ELR (cell line): ENCODE results near the gene ATXN2.
"Not testable (repeated sequence)": the region's sequence is repeated elsewhere in the genome, so short reads cannot be mapped to it uniquely, and the experiment has no call there.

Experiments
- DNase-seq: peaks from one replicate; pipeline ENCODE4 v3.0.0-alpha.2; 2015; ENCODE audit warnings: low read depth

ATXN2 gene

DNA sequence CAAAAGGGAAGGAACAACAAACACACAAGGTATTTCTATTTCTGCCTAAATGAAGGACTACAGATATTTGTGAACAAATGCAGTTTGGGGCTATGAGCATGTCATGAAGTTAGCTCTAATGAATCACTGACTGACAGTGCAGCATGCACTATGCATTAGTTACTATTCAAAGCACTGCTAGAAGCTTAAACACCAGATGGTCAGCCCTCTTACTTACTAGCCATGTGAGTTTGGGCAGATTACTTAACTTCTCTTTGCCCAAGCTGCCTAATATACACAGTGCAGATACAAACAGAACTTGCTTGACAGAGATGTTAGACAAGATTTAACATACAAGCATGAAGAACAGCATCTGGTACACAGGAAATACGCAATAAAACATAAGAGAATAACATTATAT is 96.0 kb downstream of the ATXN2 start:
- DNase-seq, result peak; percentile 3

DNA sequence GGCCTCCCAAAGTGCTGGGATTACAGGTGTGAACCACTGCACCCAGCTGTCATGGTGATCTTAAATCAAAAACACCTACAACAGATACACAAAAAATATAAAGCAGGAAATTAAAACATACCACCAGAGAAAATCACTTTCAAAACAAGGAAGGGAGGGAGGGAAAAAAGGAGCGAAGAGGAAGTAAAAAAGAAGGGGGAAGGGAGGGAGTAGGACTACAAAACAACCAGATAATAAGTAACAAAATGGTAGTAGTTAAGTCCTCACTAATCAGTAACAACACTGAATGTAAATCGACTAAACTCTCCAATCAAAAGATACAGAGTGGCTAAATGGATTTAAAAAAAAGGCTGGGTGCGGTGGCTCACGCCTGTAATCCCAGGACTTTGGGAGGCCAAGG is 104.4 kb downstream of the ATXN2 start:
- DNase-seq, result no peak

DNA sequence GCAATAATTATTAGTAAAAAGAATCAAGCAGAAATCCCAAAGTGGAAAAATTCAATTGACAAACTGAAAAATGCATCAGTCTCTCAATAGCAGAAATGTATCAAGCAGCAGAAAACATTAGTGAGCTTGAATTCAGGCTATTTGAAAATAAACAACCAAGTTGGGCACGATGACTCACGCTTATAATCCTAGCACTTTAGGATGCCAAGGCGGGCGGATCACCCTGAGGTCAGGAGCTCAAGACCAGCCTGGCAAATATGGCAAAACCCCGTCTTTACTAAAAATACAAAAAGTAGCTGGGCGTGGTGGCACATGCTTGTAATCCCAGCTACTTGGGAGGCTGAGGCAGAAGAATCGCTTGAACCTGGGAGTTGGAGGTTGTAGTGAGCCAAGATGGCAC is 106.1 kb downstream of the ATXN2 start:
- DNase-seq, result peak; percentile 74

DNA sequence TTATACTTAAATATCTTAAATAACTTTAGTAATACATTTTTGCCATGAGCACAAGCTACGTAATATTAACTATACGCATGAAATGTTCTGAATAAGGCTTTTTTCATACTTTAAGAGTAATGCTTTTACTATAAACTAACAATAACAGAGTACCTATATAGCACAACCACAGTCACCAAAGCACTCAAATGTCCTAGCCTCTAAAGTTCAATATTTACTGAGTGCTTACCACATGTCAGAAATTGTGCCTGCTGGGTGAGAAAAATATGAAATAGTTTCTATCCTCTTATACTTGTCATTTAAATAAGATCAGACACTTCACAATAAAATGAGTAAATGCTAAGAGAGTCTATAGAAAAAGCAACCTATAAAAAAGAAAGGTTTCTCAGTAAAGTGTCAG is 110.3 kb downstream of the ATXN2 start:
- no peak for DNase-seq

DNA sequence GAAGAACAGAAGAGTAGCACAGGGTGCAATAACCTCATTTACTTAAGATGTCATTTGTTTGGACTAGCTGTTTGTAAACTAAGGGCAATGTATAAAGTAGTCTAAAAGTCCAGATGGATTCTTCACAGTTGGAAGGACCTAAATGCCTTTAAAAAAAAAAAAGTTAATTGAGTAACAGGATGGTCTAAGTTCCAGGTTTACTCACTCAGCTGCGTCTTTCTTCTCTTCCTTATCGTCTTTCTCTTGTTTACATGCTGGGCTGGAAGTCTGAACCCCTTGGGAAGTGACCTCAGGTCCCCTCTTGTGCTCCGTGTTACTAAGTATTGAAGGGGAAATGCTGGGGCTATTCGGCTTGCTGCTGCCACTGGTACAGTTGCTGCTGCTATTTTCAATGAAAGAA is 110.8 kb downstream of the ATXN2 start:
- no peak for DNase-seq

DNA sequence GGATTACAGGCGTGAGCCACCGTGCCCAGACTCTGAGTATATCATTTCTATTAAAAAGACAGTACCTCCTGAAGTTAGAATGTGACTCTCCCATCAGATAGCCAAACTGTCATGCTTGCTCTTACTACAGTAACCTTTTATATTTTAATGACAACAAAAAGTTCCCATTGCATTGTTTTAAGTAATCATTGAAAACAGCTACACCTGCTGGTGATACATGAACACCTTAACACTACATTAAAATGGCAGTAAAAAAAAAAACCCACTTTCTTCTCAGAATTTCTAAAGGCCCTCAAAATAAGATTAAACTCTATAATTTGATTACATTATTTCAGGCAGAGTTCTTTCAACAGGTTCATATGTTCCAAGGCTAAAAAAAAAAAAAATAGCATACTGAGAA is 116.7 kb downstream of the ATXN2 start:
- peak; percentile 22 for DNase-seq

DNA sequence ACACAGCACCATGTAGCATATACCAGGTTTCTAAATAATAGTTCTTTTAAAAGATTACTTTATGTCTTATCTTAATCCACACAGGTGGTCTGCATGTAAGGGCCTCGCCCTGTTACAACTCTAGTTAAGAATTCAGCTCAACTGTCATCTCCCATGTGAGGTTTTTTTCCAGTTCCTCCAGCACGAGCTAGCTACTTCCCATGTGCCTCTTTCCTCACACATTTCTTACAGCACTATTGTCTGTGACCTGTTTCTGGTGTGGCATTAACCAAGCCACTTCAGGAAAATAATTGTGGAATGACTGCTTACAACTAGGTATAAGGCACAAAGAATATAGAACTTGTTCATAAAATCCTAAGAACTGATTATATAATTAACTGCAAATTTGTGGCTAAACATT is 127.9 kb downstream of the ATXN2 start:
- DNase-seq, result no peak

DNA sequence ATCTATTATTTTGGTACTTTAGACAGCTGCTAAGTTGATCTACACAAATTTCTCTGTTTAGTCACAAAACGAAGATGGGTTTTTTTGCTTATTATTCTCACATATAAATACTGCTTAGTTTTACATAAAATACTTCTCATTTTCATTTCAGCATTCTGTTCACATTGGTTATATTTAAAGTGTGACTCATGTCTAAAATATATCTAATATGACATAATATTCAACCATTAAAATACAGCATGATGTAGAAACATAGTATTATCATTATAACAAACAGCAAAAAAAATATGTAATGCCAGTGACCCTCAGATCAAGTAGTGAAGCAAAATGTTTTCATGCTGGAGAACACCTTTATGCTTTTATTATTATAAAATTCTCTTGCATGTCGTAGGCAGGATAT is 129.7 kb downstream of the ATXN2 start:
- DNase-seq, result peak; percentile 42

DNA sequence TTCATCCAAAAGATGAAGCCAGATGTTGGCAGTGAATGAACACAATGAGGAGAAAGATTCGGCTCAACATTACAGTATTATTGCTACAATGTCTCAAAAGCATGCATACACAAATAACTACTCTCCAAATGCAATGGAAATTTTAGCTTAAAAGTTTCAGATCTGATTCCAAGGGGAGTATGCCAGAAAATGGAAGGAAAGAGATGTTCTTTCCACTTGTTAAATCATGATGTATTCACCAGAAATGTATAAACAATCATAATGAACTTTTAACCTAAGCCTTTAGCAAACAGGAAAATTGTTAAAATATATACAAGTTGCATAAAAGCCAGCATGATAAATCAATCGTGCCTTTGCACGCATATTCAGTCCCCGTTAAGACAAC is 131.3 kb downstream of the ATXN2 start:
- DNase-seq, result peak; percentile 46

DNA sequence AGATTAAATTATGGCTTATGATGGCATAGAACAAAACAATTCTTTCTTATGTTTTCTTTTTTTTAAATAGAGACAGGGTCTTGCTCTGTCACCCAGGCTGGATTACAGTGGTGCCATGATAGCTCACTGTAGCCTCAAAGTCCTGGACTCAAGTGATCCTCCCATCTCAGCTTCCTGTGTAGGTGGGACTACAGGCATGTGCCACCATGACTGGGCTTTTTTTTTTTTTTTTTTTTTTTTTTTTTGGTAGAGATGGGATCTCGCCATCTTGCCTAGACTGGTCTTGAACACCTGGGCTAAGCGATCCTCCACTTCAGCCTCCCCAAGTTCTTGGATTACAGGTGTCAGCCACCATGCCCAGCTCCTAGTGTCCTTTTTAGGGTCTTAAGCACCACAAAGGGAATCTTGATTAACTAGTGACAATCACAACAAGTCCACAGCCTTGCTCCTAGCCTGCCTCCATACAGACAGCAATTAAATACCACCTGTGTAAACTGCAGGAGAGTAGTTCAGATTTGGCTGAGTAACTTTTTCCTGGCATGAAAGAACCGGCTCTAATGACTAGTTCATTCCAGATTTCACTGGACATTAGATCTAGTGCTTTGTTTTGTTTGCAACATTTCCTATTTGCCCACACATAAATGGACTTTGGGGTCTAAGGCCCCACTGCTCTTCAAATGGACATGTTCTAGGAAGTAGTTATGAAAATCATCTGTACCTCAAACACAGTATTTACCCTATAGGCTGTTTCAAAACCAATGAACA is 131.8 kb downstream of the ATXN2 start:
- DNase-seq, result no peak

DNA sequence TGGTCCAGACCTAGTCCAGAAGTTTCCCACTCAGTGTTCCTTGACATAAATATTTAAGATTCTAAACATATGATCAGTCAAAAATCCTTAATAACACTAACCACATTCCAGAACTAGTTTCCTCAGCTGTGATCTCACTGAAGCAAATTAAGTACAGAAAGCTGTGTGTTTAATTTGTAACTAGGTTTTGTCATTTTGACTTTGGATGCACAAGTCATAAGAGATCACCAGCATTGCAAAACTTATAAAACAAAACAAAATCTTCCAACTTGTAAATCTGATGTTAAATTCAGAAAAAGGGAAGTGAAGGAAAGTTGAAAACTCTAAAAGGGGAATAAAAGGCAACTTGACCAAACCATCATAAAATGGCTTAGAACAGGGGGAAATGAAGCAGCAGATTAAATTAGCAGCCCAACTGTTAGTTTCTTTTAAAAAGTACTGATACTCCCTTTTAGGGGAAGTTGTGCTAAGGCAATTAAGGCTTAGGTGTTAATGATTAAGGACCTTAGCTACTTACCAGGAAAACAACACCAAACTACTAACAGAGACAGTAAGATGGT is 136.8 kb downstream of the ATXN2 start:
- DNase-seq, result no peak

DNA sequence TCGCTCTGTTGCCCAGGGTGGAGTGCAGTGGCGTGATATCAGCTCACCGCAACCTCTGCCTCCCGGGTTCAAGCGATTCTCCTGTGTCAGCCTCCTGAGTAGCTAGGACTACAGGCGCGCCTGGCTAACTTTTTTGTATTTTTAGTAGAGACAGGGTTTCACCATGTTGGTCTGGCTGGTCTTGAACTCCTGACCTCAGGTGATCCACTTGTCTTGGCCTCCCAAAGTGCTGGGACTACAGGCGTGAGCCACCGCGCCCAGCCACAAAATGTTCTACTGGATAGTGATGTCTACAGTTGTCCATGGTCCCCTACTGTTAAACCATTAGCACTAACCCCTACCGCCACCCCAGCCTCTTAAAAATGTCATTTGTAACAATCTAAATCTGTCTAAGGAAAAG is 139.0 kb downstream of the ATXN2 start:
- DNase-seq, result not testable (repeated sequence)

DNA sequence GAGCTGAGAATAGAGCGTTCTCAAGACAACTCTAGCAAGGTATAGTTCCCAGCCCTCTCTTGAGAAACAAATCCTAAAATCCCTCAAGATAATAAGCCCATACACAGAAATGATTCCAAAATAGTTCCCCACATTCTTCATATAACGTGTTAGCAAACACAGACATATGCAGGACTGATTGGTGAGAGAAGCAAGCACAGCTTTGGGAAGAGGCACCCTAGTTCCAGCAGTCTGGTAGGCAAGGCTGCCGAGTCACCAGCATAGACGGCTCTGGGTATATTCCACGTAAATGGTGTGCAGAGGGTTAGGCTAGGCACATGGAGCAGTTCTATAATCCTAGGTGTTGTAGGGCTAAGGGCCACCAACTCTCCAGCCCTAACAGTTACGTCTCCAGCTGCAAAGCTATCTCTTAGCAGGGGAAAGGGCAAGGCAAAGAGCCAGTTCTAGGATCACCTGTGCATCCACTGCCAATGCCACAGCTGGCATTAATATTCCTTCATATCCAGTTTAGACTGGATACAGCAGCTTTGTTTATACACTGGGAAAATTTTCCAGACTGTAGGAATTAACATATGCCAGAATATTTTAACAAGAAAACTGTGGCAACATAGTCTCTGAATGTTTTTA is 140.5 kb downstream of the ATXN2 start:
- DNase-seq, result no peak

DNA sequence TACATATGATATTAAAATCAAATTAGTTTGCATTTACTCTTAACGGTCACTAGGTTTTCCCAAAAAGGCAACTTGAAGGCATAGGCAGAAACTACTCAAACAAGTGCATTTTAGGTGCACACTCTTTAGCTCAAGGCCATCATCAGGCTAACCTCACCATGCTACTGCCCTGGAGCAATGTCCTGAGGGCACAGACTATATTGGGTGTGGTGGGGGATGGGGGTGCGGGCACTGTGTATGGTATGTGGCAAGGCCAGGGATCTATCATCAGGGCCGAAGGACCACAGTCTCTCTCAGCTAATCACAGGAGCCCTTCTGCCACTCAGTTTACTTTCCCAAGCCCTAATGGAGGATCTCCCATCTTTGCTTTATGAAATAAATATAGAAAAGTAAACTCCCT is 141.5 kb downstream of the ATXN2 start:
- DNase-seq, result no peak

DNA sequence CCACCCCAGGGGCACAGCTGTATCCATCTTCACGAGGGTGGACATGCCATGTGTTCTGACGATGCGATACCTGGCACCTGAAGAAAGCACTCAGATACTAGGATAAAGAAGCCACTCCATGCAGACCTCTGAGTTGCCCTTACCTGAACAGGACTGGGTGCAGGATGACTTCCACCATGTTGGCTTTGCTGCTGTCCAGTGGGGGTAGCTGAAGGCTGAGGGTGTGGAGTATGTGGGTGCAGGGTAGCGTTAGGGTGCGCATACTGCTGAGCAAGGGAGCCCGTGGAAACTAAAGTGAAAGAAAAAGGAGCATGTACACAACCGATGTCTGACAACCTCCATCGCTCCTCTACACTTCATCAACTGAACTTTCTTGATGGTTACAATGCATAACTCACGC is 142.0 kb downstream of the ATXN2 start:
- DNase-seq, result no peak

DNA sequence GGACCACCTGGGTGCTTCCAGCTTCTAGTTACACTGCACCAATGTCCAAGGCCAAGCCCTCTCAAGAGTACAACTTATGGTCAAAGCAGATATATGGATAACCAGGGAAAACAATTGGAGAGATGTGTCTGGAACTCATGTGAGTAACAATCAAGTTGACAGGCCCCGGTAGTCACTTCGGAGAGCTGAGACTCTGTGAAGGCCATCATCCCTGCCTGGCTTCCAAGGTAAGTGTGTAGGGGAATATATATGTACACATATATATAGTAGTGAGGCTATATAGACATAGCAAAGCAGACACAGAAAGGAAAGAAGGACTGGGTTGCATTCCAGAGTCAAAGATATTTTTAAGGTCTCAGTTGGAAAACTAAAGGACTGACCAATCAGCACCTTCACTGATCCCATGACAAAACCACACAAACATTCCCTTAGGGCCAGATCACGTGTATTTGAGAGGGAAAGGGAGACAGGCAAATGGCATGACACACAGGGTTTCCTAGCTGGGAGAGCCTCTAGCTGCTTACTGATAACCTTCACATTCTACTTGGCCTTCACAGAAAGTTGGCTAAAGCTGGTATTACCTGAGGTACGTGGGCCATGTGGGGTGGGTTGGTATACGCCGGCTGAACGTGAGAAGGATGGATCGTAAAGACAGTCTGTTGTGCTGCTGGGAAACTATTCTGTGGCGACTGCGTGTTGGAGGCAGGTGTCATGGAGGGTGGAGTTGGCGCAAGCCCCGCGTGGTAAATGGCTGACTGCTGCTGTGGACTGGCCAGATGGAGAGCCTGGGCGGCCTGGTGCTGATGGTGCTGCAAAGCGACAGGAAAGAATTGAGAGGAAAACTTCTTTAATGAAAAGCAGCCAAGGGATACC is 143.4 kb downstream of the ATXN2 start:
- peak; percentile 75 for DNase-seq

DNA sequence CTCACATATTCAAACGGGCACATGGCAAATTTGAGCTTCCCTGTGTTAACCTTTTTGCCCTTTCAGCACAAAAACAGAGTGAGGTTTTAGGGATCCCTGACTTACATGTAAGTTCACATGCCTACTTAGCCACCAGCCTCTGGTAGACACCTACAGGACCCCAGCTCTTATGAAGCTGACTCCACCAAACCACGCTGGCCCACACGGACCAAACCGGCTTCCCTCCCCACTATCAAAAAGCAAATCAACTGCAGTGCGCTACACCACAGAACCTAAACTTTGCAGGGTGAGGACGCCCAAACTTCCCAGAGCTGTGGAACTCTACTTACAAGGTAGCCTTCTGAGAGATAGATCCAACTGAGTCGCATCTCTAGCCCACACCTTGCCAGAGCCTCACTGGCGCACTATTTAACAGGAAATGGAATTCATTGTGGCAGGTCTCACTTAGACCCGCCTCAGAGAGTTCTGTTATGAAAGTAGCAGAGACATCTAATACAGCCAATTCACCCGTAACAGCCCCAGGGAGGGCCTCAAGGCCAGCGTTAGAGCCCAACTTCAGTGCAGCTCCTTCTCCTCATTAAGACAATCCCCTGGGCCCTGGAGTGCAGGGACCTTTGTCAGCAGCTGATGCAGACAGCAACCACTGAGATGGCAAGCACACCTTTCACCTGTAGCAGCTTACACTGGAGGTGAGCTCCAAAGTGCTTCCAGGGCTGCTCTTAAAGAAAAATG is 144.2 kb downstream of the ATXN2 start:
- DNase-seq, result no peak

DNA sequence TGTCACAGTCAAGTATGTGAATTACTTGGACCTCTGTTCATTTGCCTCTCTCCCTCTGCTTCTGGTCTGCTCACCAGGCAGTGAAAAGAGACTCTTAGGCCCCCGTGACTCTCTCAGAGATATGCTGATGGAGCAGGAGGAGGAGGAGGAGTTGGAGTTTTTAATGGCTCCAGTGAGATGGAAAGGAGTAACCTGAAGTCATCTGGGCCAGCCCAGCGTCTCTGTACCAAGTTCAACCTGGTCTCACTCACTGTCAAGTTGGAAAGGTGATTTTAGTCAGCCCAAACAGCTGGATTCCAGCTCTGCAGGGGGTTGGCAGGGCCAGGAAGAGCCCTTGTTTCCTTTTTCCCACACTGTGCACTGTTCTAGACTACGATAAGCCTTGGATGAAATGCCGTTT is 144.8 kb downstream of the ATXN2 start:
- no peak for DNase-seq

DNA sequence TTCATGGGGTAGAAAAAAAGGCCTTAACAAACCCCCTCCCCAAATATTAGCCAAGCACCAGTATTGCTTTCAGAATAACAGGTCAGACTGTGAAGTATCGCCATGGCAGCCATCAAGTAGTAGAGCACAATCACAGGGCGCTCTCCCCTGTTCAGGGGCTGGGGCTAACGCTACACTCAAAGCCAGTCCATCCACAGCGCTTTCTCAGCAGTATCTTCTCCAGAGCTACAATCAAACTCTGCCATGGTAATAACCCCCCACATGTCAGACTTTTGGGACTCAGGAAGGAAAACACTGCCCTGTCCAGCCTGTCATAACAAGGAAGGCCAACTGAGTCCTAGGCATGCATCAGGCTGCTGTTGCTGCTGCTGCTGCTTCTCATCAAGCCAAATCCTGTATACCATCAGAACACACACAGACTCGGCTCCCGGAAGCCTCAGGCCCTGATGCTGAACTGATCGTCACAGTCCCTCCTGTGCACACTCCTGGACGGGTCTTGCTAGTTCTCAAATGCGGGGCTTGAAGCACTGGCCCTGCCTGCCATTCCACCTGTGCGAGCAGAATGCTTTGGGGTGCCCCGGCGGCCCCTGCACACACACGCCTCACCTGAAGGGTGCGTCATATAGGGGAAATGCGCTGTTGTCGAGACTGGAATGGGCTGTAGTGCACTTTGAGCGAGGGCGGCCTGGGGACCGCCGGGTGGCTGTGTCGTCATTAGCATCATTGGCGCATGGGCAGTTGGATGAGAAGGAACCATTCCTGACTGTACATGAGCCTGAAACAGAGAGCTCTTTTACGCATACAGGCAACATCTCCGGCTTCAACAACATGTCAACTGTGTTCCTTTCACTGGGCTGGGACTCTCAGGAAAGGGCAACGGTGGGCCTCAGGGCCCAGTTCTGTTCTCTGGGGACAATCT is 145.8 kb downstream of the ATXN2 start:
- DNase-seq, result no peak

DNA sequence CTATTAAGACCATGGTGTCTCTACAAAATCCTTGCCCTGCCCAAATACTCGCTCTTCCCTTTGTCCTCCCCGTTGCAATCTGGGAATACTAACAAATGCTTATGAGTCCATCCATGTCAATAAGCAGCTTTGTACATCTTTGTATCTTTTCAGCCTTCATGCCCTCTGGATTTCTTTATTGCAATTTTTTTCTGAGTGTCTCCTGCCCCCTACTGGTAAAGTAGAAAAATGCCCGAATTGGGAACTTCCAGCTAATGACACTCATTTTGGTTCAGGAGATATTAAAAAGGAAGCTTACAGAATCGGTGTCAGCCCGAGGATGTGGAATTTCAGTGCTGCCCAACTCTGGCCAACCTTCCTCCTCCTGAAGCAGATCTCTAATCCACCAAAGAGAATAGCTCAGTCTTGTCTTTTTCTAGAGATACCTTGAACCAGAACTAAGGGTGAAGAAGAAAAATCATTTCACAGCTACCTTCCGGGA is 147.4 kb downstream of the ATXN2 start:
- DNase-seq, result peak; percentile 74

DNA sequence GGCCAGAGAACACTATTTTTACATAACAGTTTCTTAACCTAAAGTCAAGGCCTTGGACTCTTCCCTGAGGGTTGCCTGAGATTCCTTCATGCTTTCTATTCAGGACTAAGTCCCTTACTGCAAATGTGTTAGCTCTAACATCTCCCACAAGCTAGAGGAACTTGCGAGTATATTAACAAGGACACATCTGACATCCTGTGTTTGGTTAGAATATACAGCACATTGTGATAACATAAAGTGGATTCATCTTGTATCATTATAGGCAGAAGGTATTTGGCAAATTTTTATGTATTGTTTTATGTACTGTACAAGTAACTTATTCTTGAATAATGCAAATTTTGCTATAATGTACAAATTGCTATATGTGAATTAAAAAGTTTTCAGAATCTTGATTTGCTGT is 147.9 kb downstream of the ATXN2 start:
- no peak for DNase-seq
